DOHH2 (cell line): ENCODE measurements around the gene OPTN.

Source experiments
- CTCF ChIP-seq: fragments of 200-600 bp; sonication (generic); IDR thresholded peaks from one replicate; pipeline ENCODE4 v1.5.1; 2014; ENCODE audit warnings: antibody characterized with exemption, mild to moderate bottlenecking, low read depth, low read length; ENCODE audit not compliant: poor library complexity, severe bottlenecking
- EZH2phosphoT487 ChIP-seq: fragments of 200-600 bp; sonication (generic); IDR thresholded peaks from 2 replicates; pipeline ENCODE4 v1.6.1; 2017; ENCODE audit warnings: borderline replicate concordance, mild to moderate bottlenecking, antibody characterized with exemption, low read length, moderate library complexity, mixed read lengths

- TF ChIP-seq CTCF: no peak
- TF ChIP-seq EZH2phosphoT487: no peak
Measured at GRCh38 chr10:13187135-13187534, 87.2 kb downstream of the OPTN start.
